ENCODE results near the gene KIF25. TPM values are rescaled to one million over a fixed set of nuclear protein-coding genes. Genes with fewer than 3 reads are reported as not detected.

The KIF25 gene
- total and polyA plus RNA-seq, 8 donors = 0.23 to 0.35 (median 0.26) TPM; not detected in 4

DNA sequence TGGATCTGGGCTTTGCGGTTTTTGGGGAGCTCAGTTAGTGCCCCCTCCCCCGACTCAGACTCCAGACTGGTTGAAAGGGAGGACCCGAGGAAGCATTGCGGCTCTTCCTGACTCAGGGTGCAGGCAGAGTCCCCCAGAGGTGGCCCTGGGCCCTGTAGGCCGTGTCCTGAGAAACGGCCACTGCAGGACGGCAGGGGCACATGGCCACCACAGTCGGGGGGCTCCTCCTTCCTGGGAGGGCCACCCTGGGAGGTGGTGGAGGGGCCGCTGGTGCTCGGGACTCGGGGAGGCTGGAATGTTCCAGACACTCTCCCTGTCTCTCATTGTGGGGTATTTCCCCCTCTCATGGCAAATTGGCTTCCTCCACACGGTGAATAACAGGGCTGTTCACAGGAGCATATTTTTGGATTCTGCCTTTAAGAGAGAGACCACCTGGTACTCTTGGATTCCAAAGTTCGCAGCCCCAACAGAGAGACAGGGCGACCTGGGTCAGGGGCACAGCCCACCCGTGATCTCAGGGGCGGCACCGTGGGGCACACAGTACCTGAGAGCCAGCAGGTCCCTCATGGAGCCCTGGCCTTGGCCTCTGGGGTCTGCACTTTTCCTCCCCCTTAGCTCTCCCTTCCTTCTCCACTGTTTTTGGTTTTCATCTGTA, 45.8 kb downstream of the KIF25 start:
- ATAC-seq = no peak
- H3K27me3 ChIP-seq = no peaks in the 10 kb centered on the region
- TF ChIP-seq, protein P1, sequence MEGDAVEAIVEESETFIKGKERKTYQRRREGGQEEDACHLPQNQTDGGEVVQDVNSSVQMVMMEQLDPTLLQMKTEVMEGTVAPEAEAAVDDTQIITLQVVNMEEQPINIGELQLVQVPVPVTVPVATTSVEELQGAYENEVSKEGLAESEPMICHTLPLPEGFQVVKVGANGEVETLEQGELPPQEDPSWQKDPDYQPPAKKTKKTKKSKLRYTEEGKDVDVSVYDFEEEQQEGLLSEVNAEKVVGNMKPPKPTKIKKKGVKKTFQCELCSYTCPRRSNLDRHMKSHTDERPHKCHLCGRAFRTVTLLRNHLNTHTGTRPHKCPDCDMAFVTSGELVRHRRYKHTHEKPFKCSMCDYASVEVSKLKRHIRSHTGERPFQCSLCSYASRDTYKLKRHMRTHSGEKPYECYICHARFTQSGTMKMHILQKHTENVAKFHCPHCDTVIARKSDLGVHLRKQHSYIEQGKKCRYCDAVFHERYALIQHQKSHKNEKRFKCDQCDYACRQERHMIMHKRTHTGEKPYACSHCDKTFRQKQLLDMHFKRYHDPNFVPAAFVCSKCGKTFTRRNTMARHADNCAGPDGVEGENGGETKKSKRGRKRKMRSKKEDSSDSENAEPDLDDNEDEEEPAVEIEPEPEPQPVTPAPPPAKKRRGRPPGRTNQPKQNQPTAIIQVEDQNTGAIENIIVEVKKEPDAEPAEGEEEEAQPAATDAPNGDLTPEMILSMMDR (IDR thresholded peaks at IDR 0.05) = no peak
- 85 to 88% methylated on average over 17 of the region's 17 CpGs for WGBS, 2 donors
- no peak overlapping the region for H3K27ac ChIP-seq
- FAIRE-seq = no peak
- intact Hi-C loops (cut with DNase I) = no loop called here
- no peak for DNase-seq
- peaks cover 0 to 8% (median 0%) of the 10 kb centered on the region in 4 donors for H3K9me3 ChIP-seq
- H3K4me3 ChIP-seq = no peak overlapping the region
- H3K36me3 ChIP-seq = no peaks in the 10 kb centered on the region
- no peaks in the 10 kb centered on the region for H3K4me1 ChIP-seq

DNA sequence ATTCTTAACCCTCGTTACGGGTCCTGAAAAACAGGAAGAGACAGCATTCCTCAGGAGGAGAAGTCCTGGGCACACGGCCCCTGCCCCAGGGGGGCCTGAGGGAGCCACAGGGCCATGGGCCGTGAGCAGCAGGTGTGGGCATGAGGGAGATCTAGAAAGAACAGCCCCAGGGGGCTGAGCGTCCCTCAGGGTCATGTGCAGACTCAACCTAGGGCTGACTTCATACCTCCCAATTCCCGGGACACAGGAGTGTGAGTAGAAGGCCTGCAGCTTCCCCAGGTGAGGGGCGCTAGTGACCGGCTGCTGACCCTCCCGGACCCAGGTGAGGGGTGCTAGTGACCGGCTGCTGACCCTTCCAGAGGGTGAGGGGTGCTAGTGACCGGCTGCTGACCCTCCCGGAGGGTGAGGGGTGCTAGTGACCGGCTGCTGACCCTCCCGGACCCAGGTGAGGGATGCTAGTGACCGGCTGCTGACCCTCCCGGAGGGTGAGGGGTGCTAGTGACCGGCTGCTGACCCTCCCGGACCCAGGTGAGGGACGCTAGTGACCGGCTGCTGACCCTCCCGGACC, 46.5 kb downstream of the KIF25 start:
- TF ChIP-seq, protein P1 (IDR thresholded peaks at IDR 0.05) = no peak
- Histone ChIP-seq H3K4me1 (no peaks in the 10 kb centered on the region), H3K4me3 (no peak overlapping the region), H3K27me3 (no peaks in the 10 kb centered on the region), H3K36me3 (no peaks in the 10 kb centered on the region), H3K27ac (no peak overlapping the region), H3K9me3 (peaks cover 0 to 8% (median 0%) of the 10 kb centered on the region in 4 donors)
- WGBS, 2 donors = 92 to 93% methylated on average over 21 of the region's 21 CpGs
- DNase-seq = peak in 1 of 6 donors; percentile 35
- FAIRE-seq = no peak
- ATAC-seq = no peak
- intact Hi-C loops (cut with DNase I) = no loop called here

DNA sequence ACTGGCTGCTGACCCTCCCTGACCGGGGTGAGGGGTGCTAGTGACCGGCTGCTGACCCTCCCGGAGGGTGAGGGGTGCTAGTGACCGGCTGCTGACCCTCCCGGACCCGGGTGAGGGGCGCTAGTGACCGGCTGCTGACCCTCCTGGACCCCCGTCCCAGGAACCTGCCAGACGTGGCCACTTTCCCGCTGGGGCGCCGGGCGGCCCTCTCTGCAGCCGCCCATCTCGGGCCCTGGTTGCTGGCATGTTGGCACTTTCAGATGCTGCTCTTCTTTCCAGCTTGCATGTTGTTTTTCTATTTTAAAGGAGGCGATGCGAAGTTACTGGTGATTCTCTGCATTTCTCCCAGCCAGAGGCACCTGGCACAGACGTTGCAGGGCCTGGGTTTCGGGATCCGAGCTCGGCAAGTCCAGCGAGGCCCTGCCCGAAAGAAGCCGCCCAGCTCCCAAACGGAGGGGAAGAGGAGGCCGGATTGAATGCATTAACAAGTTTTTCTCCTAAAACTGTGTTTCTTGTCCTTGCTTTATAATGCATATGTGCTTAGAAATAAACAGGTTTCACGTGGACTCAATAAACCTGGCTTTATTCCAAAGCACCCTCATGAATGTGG, 47.2 kb downstream of the KIF25 start:
- FAIRE-seq (no peak), DNase-seq (peak in 1 of 6 donors; percentile 51), ATAC-seq (no peak)
- Histone ChIP-seq H3K4me3 (no peak overlapping the region), H3K27ac (no peak overlapping the region), H3K36me3 (no peaks in the 10 kb centered on the region), H3K9me3 (peaks cover 0 to 4% (median 0%) of the 10 kb centered on the region in 4 donors), H3K27me3 (no peaks in the 10 kb centered on the region), H3K4me1 (no peaks in the 10 kb centered on the region)
- TF ChIP-seq, protein P1 (IDR thresholded peaks at IDR 0.05) = no peak
- intact Hi-C loops (cut with DNase I) = no loop called here
- WGBS, 2 donors = 93 to 94% methylated on average over 28 of the region's 28 CpGs

DNA sequence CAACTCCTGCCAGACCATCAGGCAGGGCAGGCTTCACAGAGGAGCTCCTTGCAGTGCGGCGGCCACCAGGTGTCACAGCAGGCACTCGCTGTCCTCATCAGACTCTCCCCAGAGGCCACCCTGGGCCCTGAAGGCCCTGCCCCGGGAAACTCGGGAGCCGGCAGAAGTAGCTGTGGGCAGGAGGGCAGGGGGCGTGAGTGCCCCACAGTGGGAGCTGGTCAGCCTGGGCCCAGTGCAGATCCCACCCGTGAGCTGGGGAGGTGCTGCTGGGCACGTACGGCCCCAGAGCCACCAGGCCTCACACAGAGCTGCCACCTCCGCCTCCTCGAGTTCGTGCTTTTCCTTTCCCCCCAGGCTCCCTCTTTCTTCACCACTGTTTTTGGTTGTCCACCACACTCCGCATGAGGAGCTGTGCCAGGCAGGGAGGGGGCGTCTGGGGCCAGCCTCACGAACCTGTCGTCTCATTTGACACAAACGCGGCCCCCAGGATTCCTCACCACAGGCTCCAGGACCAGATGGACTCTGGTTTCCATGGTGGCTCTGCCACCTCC, 47.7 kb downstream of the KIF25 start:
- no peaks in the 10 kb centered on the region for H3K27me3 ChIP-seq
- H3K9me3 ChIP-seq = no peaks in the 10 kb centered on the region
- intact Hi-C loops (cut with DNase I) = no loop called here
- ATAC-seq (no peak), FAIRE-seq (no peak), DNase-seq (peak in 1 of 6 donors; percentile 54)
- WGBS, 2 donors = 91 to 94% methylated on average over 18 to 19 of the region's 19 CpGs
- H3K4me3 ChIP-seq = no peak overlapping the region
- H3K36me3 ChIP-seq = no peaks in the 10 kb centered on the region
- H3K27ac ChIP-seq = no peak overlapping the region
- TF ChIP-seq, protein P1 (IDR thresholded peaks at IDR 0.05) = no peak
- H3K4me1 ChIP-seq = no peaks in the 10 kb centered on the region

All from pancreas (tissue), 10 donors.